Muscle of leg (tissue), 11 donors: ENCODE data around the gene ASTN2. TPM values are rescaled to one million over a fixed set of nuclear protein-coding genes. Genes with fewer than 3 reads are reported as not detected.
A peak's percentile ranks its signal among the peaks of the same experiment; 100 is the strongest.

ENCODE experiments used
- DNase-seq: peaks from one replicate; pipeline ENCODE4 v3.0.0; 2013
- H3K27ac ChIP-seq: one replicate; pipeline ENCODE4 v1.5.1; 2013; ENCODE audit warnings: mild to moderate bottlenecking, low read length, control low read depth
- H3K27me3 ChIP-seq: one replicate; pipeline ENCODE4 v1.6.1; 2013; ENCODE audit warnings: low read length; ENCODE audit not compliant: control insufficient read depth, insufficient read depth
- H3K36me3 ChIP-seq: one replicate; pipeline ENCODE4 v1.6.1; 2013; ENCODE audit warnings: low read length; ENCODE audit not compliant: control insufficient read depth, insufficient read depth
- H3K4me1 ChIP-seq: one replicate; pipeline ENCODE4 v1.6.1; 2013; ENCODE audit warnings: low read length; ENCODE audit not compliant: control insufficient read depth, insufficient read depth
- H3K4me3 ChIP-seq: one replicate; pipeline ENCODE4 v1.5.1; 2013; ENCODE audit warnings: low read length, control low read depth
- H3K9me3 ChIP-seq: replicated peaks from 2 replicates; pipeline ENCODE4 v1.6.1; 2013; ENCODE audit warnings: low read depth, low read length; ENCODE audit not compliant: control insufficient read depth
- WGBS: methylation state at CpG from one replicate; pipeline ENCODE4 v1.1.5; 2013; ENCODE audit warnings: missing lambda C conversion rate; ENCODE audit not compliant: insufficient coverage; 5-methylcytosine and 5-hydroxymethylcytosine counted together
- polyA plus RNA-seq, 8 donors: library from polyadenylated mRNA; unstranded; fragments of 120-200 nt; gene quantifications; one replicate each; pipeline versions ENCODE4 v1.2.1 to v1.2.3, GENCODE V29; 2013; ENCODE audit warnings: inconsistent platforms in 1 of 8, low replicate concordance in 1 of 8; ENCODE audit not compliant: insufficient read length in 8 of 8, insufficient read depth in 1 of 8
- total RNA-seq: library from RNA; stranded (reverse); fragments of 120-200 nt; gene quantifications from one replicate; pipeline ENCODE4 v1.2.4, GENCODE V29; 2013

Gene ASTN2
- total and polyA plus RNA-seq, 9 donors, result 2.7 to 10.9 (median 4.4) TPM

GRCh38 chr9:117375956-117376355 is 38.9 kb downstream of the ASTN2 start:
- Histone ChIP-seq H3K4me3 (no peak overlapping the region), H3K36me3 (no peaks in the 10 kb centered on the region), H3K27me3 (no peaks in the 10 kb centered on the region), H3K4me1 (no peaks in the 10 kb centered on the region), H3K27ac (no peak overlapping the region), H3K9me3 (no peaks in the 10 kb centered on the region)
- DNase-seq, result no peak
- 91% methylated on average over 1 of the region's 1 CpG for WGBS

- no peak overlapping the region for H3K27ac ChIP-seq
- no peaks in the 10 kb centered on the region for H3K36me3 ChIP-seq
- no peaks in the 10 kb centered on the region for H3K4me1 ChIP-seq
- H3K9me3 ChIP-seq, result no peaks in the 10 kb centered on the region
- DNase-seq, result no peak
- no peak overlapping the region for H3K4me3 ChIP-seq
- no peaks in the 10 kb centered on the region for H3K27me3 ChIP-seq
- no CpG with 5 or more reads among the region's 4 CpGs for WGBS
Measured at GRCh38 chr9:117374076-117374725, 40.7 kb downstream of the ASTN2 start.

- no peaks in the 10 kb centered on the region for H3K27me3 ChIP-seq
- H3K4me3 ChIP-seq, result no peak overlapping the region
- no peaks in the 10 kb centered on the region for H3K4me1 ChIP-seq
- no peaks in the 10 kb centered on the region for H3K36me3 ChIP-seq
- H3K27ac ChIP-seq, result no peak overlapping the region
- WGBS, result no CpG with 5 or more reads among the region's 2 CpGs
- DNase-seq, result no peak
- H3K9me3 ChIP-seq, result no peaks in the 10 kb centered on the region
Measured at GRCh38 chr9:117368684-117369230, 46.1 kb downstream of the ASTN2 start.

GRCh38 chr9:117365438-117365837 is 49.4 kb downstream of the ASTN2 start:
- Histone ChIP-seq H3K4me1 (no peaks in the 10 kb centered on the region), H3K27ac (no peak overlapping the region), H3K27me3 (no peaks in the 10 kb centered on the region), H3K4me3 (no peak overlapping the region), H3K36me3 (no peaks in the 10 kb centered on the region), H3K9me3 (no peaks in the 10 kb centered on the region)
- no peak for DNase-seq
- WGBS, result 100% methylated on average over 1 of the region's 3 CpGs

GRCh38 chr9:117363006-117363405 is 51.9 kb downstream of the ASTN2 start:
- no peak overlapping the region for H3K4me3 ChIP-seq
- H3K27ac ChIP-seq, result no peak overlapping the region
- H3K36me3 ChIP-seq, result no peaks in the 10 kb centered on the region
- no peaks in the 10 kb centered on the region for H3K9me3 ChIP-seq
- H3K27me3 ChIP-seq, result no peaks in the 10 kb centered on the region
- DNase-seq, result no peak
- no CpG with 5 or more reads among the region's 4 CpGs for WGBS
- no peaks in the 10 kb centered on the region for H3K4me1 ChIP-seq

- H3K4me3 ChIP-seq, result no peak overlapping the region
- no peaks in the 10 kb centered on the region for H3K36me3 ChIP-seq
- peak; percentile 12 for DNase-seq
- H3K27me3 ChIP-seq, result no peaks in the 10 kb centered on the region
- H3K4me1 ChIP-seq, result no peaks in the 10 kb centered on the region
- WGBS, result 50% methylated on average over 2 of the region's 5 CpGs
- no peak overlapping the region for H3K27ac ChIP-seq
- no peaks in the 10 kb centered on the region for H3K9me3 ChIP-seq
Measured at GRCh38 chr9:117359910-117360309, 54.9 kb downstream of the ASTN2 start.

GRCh38 chr9:117355542-117355941 is 59.3 kb downstream of the ASTN2 start:
- Histone ChIP-seq H3K9me3 (no peaks in the 10 kb centered on the region), H3K4me1 (no peaks in the 10 kb centered on the region), H3K27me3 (no peaks in the 10 kb centered on the region), H3K27ac (no peak overlapping the region), H3K36me3 (no peaks in the 10 kb centered on the region), H3K4me3 (no peak overlapping the region)
- no peak for DNase-seq
- 56% methylated on average over 1 of the region's 3 CpGs for WGBS

GRCh38 chr9:117354997-117355396 is 59.9 kb downstream of the ASTN2 start:
- no peak overlapping the region for H3K27ac ChIP-seq
- no peak for DNase-seq
- no peaks in the 10 kb centered on the region for H3K27me3 ChIP-seq
- H3K4me3 ChIP-seq, result no peak overlapping the region
- no peaks in the 10 kb centered on the region for H3K4me1 ChIP-seq
- H3K36me3 ChIP-seq, result no peaks in the 10 kb centered on the region
- H3K9me3 ChIP-seq, result no peaks in the 10 kb centered on the region

GRCh38 chr9:117354244-117354847 is 60.5 kb downstream of the ASTN2 start:
- Histone ChIP-seq H3K9me3 (no peaks in the 10 kb centered on the region), H3K27me3 (no peaks in the 10 kb centered on the region), H3K4me3 (no peak overlapping the region), H3K27ac (no peak overlapping the region), H3K4me1 (no peaks in the 10 kb centered on the region), H3K36me3 (no peaks in the 10 kb centered on the region)
- DNase-seq, result no peak
- 100% methylated on average over 1 of the region's 1 CpG for WGBS

- no peak overlapping the region for H3K4me3 ChIP-seq
- no peak overlapping the region for H3K27ac ChIP-seq
- WGBS, result 19% methylated on average over 2 of the region's 4 CpGs
- H3K9me3 ChIP-seq, result no peaks in the 10 kb centered on the region
- no peaks in the 10 kb centered on the region for H3K36me3 ChIP-seq
- H3K4me1 ChIP-seq, result no peaks in the 10 kb centered on the region
- no peak for DNase-seq
- H3K27me3 ChIP-seq, result no peaks in the 10 kb centered on the region
Measured at GRCh38 chr9:117344892-117345660, 69.8 kb downstream of the ASTN2 start.
